ENCODE data around the gene TBC1D17. TPM values are rescaled to one million over a fixed set of nuclear protein-coding genes. Genes with fewer than 3 reads are reported as not detected.

The TBC1D17 gene
- total RNA-seq, 1 donor from 2014 or later = 47.5 TPM

- no peak for DNase-seq
- H3K9me3 ChIP-seq (replicated peaks) = no peaks in the 10 kb centered on the region
- peaks cover 45% of the 10 kb centered on the region for H3K4me1 ChIP-seq
- TF ChIP-seq CTCF (IDR thresholded peaks at IDR 0.05; ENCODE audit: borderline replicate concordance) = no peak
- peaks cover 47% of the 10 kb centered on the region for H3K36me3 ChIP-seq
- intact Hi-C loops (cut with micrococcal nuclease) = no loop called here
- H3K27me3 ChIP-seq (ENCODE audit: low read depth) = no peaks in the 10 kb centered on the region
- H3K27ac ChIP-seq (replicated peaks) = no peak overlapping the region
- H3K4me3 ChIP-seq = peak overlapping the region; percentile 100
These were observed 50.2 kb downstream of the TBC1D17 start for GRCh38 chr19:49927526-49928264.

GRCh38 chr19:49929121-49929610 is 51.7 kb downstream of the TBC1D17 start, which contains the start of the genes ATF5 and NUP62:
ATF5 (plus strand) TSS chr19:49929205; CDS start chr19:49930851, 1,646 bp downstream.
NUP62 (minus strand) TSS chr19:49929504; CDS start chr19:49909807, 19,697 bp downstream.
- Histone ChIP-seq H3K27ac (replicated peaks) (peak within 1 kb of the TSS; percentile 95), H3K4me3 (peak within 1 kb of the TSS; percentile 100), H3K9me3 (replicated peaks) (no peaks in the 10 kb centered on the region), H3K36me3 (peaks cover 33% of the 10 kb centered on the region), H3K27me3 (ENCODE audit: low read depth) (no peaks in the 10 kb centered on the region), H3K4me1 (peaks cover 45% of the 10 kb centered on the region)
- DNase-seq = peak; percentile 90
- TF ChIP-seq CTCF (IDR thresholded peaks at IDR 0.05; ENCODE audit: borderline replicate concordance) = no peak
- intact Hi-C loops (cut with micrococcal nuclease) = no loop called here

- H3K27me3 ChIP-seq (ENCODE audit: low read depth) = no peaks in the 10 kb centered on the region
- H3K27ac ChIP-seq (replicated peaks) = peak overlapping the region; percentile 95
- H3K9me3 ChIP-seq (replicated peaks) = no peaks in the 10 kb centered on the region
- H3K36me3 ChIP-seq = peaks cover 28% of the 10 kb centered on the region
- intact Hi-C loops (cut with micrococcal nuclease) = no loop called here
- H3K4me3 ChIP-seq = peak overlapping the region; percentile 100
- peak; percentile 90 for DNase-seq
- TF ChIP-seq CTCF (IDR thresholded peaks at IDR 0.05; ENCODE audit: borderline replicate concordance) = peak; percentile 41
- H3K4me1 ChIP-seq = peaks cover 39% of the 10 kb centered on the region
These were observed 52.3 kb downstream of the TBC1D17 start for GRCh38 chr19:49929611-49930482.

GRCh38 chr19:49930483-49931011 is 53.0 kb downstream of the TBC1D17 start:
- H3K27me3 ChIP-seq (ENCODE audit: low read depth) = no peaks in the 10 kb centered on the region
- no peak for TF ChIP-seq CTCF (IDR thresholded peaks at IDR 0.05; ENCODE audit: borderline replicate concordance)
- H3K9me3 ChIP-seq (replicated peaks) = no peaks in the 10 kb centered on the region
- DNase-seq = peak; percentile 34
- peak overlapping the region; percentile 95 for H3K27ac ChIP-seq (replicated peaks)
- peaks cover 21% of the 10 kb centered on the region for H3K36me3 ChIP-seq
- intact Hi-C loops (cut with micrococcal nuclease) = no loop called here
- H3K4me1 ChIP-seq = peaks cover 35% of the 10 kb centered on the region
- H3K4me3 ChIP-seq = peak overlapping the region; percentile 100

All from left ventricle myocardium inferior (tissue), 1 donor.